ENCODE data around the gene SMU1. TPM values are rescaled to one million over a fixed set of nuclear protein-coding genes. Genes with fewer than 3 reads are reported as not detected.

SMU1 gene
- polyA plus RNA-seq, 1 donor = 20.6 TPM

DNA sequence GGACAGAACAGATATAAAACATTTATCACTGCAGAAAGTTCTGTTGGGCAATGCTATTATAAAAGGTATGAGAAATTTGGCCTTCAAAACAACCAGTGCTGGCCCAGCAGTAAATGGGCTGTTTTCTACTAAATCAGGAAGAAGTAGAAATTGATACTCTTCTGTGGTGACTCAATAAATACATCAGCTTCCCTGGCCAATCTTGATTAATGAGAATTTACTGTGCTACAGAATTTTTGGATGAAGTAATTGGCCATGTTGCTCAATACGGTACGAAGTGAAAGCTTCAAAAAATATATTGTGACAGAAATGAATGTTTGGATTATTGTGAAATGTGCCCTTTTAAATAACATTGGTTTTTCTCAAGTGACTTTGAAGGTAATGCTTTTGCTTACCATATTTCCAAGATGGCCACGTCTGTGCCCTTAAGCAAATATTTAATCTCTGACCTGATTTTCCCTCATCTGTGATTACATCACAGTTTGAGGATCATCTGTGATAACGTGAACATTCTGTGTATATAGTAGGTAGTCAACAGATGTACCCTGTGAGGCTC is 47.2 kb downstream of the SMU1 start:
- no peak overlapping the region for H3K4me3 ChIP-seq (ENCODE audit: low read length)
- DNase-seq = no peak
- no peaks in the 10 kb centered on the region for H3K9me3 ChIP-seq (ENCODE audit: control insufficient read depth, low read depth, low read length)
- peaks cover 63% of the 10 kb centered on the region for H3K36me3 ChIP-seq (ENCODE audit: control insufficient read depth, insufficient read depth, low read length)
- WGBS (ENCODE audit: insufficient coverage, low lambda C conversion rate) = 100% methylated on average over 2 of the region's 4 CpGs
- no peaks in the 10 kb centered on the region for H3K4me1 ChIP-seq (ENCODE audit: control insufficient read depth, insufficient read depth, low read length)
- H3K27ac ChIP-seq (ENCODE audit: low read length) = no peak overlapping the region
- H3K27me3 ChIP-seq (ENCODE audit: control insufficient read depth, insufficient read depth, low read length) = no peaks in the 10 kb centered on the region

DNA sequence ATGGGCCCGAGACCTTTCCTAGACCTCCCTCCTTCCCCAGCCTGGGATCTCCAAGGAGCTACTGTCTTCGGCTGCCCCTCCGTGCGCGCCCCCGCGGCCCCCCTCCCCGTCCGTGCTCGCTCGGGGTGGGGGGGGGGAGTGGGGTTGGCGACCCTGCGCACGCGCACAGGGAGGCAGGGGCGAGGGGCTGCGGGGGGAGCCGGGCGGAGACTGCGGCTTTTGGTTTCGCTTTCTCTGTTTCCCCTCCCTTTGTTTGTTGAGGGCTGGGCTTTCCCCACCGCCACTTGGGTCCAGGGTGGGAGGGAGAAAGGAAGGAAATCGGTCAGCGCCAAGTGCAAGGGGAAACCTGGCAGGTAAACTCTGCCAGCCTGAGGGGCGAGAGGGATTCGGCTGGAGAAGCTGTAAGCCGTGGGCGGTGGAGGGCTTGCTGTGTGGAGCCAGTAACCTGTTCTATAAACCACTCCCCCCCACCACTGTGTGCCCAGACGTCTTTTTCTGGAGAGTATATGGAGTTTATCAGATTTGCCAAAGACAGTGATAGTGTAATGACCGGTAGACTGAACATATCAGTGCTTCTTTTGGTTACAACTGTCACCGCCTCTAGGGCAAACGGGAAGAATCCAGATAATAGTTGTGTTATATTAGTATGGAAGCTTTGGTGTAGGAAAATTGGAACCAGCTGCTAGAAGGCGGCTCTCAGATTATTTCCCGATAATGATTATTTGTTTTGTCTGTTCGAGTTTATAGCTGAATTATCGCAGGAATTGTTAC is 50.7 kb downstream of the SMU1 start:
- Histone ChIP-seq H3K36me3 (ENCODE audit: control insufficient read depth, insufficient read depth, low read length) (peaks cover 34% of the 10 kb centered on the region), H3K27me3 (ENCODE audit: control insufficient read depth, insufficient read depth, low read length) (no peaks in the 10 kb centered on the region), H3K9me3 (ENCODE audit: control insufficient read depth, low read depth, low read length) (no peaks in the 10 kb centered on the region), H3K4me1 (ENCODE audit: control insufficient read depth, insufficient read depth, low read length) (peaks cover 7% of the 10 kb centered on the region), H3K4me3 (ENCODE audit: low read length) (peak overlapping the region; percentile 100), H3K27ac (ENCODE audit: low read length) (peak overlapping the region; percentile 100)
- peak; percentile 62 to 80 for DNase-seq
- 0% methylated on average over 3 of the region's 36 CpGs for WGBS (ENCODE audit: insufficient coverage, low lambda C conversion rate)

DNA sequence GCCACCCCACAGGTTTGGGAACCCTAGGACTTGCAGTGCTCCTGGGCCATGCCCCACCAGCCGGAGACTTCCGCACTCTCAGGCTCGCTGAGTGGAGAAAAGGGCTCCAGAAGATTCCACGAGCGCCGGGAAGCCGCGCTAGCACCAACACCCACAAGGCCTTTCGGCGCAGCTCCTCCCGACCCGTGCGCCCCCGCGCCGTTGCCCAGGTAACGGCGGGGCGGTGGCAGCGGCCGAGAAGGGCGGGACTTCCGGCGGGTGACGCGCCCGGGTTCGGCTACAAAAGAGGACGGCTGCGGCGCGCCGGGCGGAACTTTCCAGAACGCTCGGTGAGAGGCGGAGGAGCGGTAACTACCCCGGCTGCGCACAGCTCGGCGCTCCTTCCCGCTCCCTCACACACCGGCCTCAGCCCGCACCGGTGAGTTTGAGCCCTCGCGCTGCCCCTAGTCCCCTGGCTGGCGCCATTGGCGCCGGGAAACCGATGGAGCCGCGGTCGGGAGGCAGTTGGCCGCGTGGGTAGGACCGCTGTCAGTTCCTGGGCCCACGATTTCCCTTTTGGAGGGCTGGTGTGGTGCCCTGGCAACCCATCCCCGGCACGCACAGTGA is 51.4 kb downstream of the SMU1 start, which contains the start of gene DNAJA1:
Gene DNAJA1 (plus strand): TSS at position 308 of the 606 bp plus-strand sequence. CDS start 1,212 bp downstream, outside the sequence.
- WGBS (ENCODE audit: insufficient coverage, low lambda C conversion rate) = no CpG with 5 or more reads among the region's 61 CpGs
- no peaks in the 10 kb centered on the region for H3K9me3 ChIP-seq (ENCODE audit: control insufficient read depth, low read depth, low read length)
- peak within 1 kb of the TSS; percentile 100 for H3K27ac ChIP-seq (ENCODE audit: low read length)
- no peaks in the 10 kb centered on the region for H3K27me3 ChIP-seq (ENCODE audit: control insufficient read depth, insufficient read depth, low read length)
- DNase-seq = peak; percentile 97
- peaks cover 7% of the 10 kb centered on the region for H3K4me1 ChIP-seq (ENCODE audit: control insufficient read depth, insufficient read depth, low read length)
- peaks cover 32% of the 10 kb centered on the region for H3K36me3 ChIP-seq (ENCODE audit: control insufficient read depth, insufficient read depth, low read length)
- peak within 1 kb of the TSS; percentile 100 for H3K4me3 ChIP-seq (ENCODE audit: low read length)

DNA sequence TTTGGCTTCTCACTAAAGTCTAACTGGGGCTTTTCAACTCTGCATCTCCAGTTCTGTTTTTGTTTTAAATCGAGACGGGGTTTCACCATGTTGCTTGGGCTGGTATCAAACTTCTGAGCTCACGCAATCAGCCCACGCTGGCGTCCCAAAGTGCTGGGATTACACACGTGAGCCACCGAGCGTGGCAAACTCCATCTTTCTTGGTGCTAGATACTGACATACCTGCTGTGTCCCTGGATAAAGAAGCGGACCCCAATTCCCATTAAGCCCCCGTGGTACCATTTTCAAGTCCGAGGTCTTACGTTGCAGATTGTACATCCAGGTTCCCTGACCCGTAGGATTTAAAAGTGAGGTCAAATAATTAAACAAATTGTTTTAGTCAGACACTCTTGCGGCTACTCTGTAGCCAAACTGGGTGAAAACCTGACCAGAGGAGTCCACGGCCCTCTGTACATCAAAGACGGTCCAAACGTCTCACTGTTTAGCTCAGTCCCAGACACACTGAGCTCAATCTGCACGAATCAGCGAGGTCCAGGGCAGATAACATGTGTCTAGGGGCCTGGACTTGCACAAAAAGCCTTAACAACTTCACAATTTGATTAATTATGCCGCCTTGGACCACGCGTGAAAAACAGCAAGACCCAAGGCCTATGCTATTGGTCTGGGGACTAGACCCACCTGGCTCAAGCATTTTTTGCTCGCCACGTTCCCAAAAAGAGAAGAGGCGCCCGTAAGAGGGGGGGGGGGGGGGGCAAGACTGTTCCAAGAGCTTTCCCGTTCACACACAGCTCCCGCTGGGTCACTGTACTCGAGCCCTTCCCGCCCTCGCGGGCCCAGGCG is 52.1 kb downstream of the SMU1 start:
- Histone ChIP-seq H3K27me3 (ENCODE audit: control insufficient read depth, insufficient read depth, low read length) (no peaks in the 10 kb centered on the region), H3K36me3 (ENCODE audit: control insufficient read depth, insufficient read depth, low read length) (peaks cover 34% of the 10 kb centered on the region), H3K4me1 (ENCODE audit: control insufficient read depth, insufficient read depth, low read length) (peaks cover 7% of the 10 kb centered on the region), H3K27ac (ENCODE audit: low read length) (peak overlapping the region; percentile 100), H3K9me3 (ENCODE audit: control insufficient read depth, low read depth, low read length) (peaks cover 3% of the 10 kb centered on the region), H3K4me3 (ENCODE audit: low read length) (peak overlapping the region; percentile 100)
- WGBS (ENCODE audit: insufficient coverage, low lambda C conversion rate) = no CpG with 5 or more reads among the region's 33 CpGs
- no peak for DNase-seq

DNA sequence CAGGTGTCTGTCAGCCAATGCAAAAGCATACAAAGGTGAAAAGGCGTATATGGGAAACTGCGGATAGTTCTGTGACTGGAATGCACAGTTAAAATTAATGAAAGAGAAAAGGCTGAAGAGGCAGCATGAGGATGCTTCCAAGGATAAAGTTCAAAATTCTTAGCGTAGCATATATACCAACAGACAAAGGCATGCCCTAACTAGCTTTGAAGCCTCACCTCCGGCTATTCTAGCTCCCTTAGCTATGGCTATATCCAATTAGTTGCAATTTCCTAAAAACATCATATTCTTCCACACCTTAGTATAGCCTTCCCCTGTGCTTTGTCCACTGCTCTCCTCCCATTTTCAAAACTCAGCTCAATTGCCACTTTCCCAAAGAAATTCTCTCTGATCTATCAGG is 52.8 kb downstream of the SMU1 start:
- no peak overlapping the region for H3K27ac ChIP-seq (ENCODE audit: low read length)
- WGBS (ENCODE audit: insufficient coverage, low lambda C conversion rate) = 94% methylated on average over 2 of the region's 4 CpGs
- DNase-seq = no peak
- H3K27me3 ChIP-seq (ENCODE audit: control insufficient read depth, insufficient read depth, low read length) = no peaks in the 10 kb centered on the region
- no peak overlapping the region for H3K4me3 ChIP-seq (ENCODE audit: low read length)
- H3K36me3 ChIP-seq (ENCODE audit: control insufficient read depth, insufficient read depth, low read length) = peaks cover 28% of the 10 kb centered on the region
- peaks cover 3% of the 10 kb centered on the region for H3K9me3 ChIP-seq (ENCODE audit: control insufficient read depth, low read depth, low read length)
- H3K4me1 ChIP-seq (ENCODE audit: control insufficient read depth, insufficient read depth, low read length) = peaks cover 7% of the 10 kb centered on the region

DNA sequence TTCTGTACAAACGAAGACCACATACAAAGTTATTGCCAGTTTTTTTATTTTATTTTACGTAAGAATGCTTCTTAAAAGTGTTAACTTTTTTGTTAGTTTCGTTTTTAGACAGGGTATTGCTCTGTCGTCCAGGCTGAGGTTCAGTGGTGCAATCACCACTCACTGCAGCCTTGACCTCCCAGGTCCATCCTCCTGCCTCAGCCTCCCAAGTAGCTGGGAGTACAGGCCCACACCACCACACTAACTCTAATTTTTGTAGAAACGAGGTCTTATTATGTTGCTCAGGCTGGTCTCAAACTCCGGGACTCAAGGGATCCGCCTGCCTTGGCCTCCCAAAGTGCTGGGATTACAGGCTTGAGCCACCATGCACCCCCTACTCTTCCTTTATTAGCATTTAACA is 53.7 kb downstream of the SMU1 start:
- Histone ChIP-seq H3K36me3 (ENCODE audit: control insufficient read depth, insufficient read depth, low read length) (peaks cover 21% of the 10 kb centered on the region), H3K9me3 (ENCODE audit: control insufficient read depth, low read depth, low read length) (peaks cover 3% of the 10 kb centered on the region), H3K27ac (ENCODE audit: low read length) (no peak overlapping the region), H3K4me3 (ENCODE audit: low read length) (no peak overlapping the region), H3K4me1 (ENCODE audit: control insufficient read depth, insufficient read depth, low read length) (peaks cover 7% of the 10 kb centered on the region), H3K27me3 (ENCODE audit: control insufficient read depth, insufficient read depth, low read length) (no peaks in the 10 kb centered on the region)
- WGBS (ENCODE audit: insufficient coverage, low lambda C conversion rate) = 100% methylated on average over 1 of the region's 7 CpGs
- DNase-seq = no peak

DNA sequence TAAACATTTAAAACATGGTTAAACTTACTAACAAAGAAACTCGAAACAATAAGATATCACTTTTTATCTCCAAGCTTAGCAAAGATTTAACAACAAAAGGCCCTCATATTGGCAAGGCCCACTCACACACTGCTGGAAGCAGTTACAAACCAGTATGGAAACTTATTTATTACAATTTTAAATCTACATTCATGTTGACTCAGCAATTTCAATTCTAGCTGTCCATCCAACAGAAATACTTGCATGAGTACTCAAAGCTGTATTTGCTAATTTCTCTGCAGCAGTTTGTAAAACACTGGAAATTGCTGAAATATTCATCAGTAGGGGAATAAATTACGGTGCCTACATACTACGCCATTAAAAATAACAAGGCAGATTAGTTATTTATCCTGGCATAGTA is 54.2 kb downstream of the SMU1 start:
- Histone ChIP-seq H3K4me3 (ENCODE audit: low read length) (no peak overlapping the region), H3K27ac (ENCODE audit: low read length) (no peak overlapping the region), H3K27me3 (ENCODE audit: control insufficient read depth, insufficient read depth, low read length) (no peaks in the 10 kb centered on the region), H3K36me3 (ENCODE audit: control insufficient read depth, insufficient read depth, low read length) (peaks cover 16% of the 10 kb centered on the region), H3K9me3 (ENCODE audit: control insufficient read depth, low read depth, low read length) (peaks cover 3% of the 10 kb centered on the region), H3K4me1 (ENCODE audit: control insufficient read depth, insufficient read depth, low read length) (peaks cover 7% of the 10 kb centered on the region)
- no peak for DNase-seq
- 92% methylated on average over 3 of the region's 3 CpGs for WGBS (ENCODE audit: insufficient coverage, low lambda C conversion rate)

DNA sequence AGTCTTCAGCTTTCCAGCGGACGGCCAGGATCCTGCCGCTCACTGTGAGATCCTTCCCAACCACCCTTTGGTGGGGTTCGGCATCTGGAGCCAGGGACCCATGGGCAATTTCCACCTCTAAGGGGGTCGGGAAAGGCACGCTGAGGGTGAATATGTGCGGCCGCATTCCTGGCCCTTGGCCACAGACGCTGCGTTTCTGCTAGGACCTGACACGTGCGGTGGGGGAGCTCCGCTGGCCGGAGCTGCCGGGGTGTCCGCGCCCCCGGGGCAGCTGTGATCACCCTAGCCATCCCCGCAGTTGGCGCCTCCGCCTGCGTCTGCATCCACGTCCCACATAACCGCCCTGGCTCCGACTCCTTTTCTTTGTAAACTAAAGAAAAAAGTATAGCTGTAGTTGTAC is 56.7 kb downstream of the SMU1 start:
- no peak overlapping the region for H3K27ac ChIP-seq (ENCODE audit: low read length)
- H3K4me3 ChIP-seq (ENCODE audit: low read length) = no peak overlapping the region
- peaks cover 3% of the 10 kb centered on the region for H3K9me3 ChIP-seq (ENCODE audit: control insufficient read depth, low read depth, low read length)
- no CpG with 5 or more reads among the region's 25 CpGs for WGBS (ENCODE audit: insufficient coverage, low lambda C conversion rate)
- no peak for DNase-seq
- peaks cover 7% of the 10 kb centered on the region for H3K4me1 ChIP-seq (ENCODE audit: control insufficient read depth, insufficient read depth, low read length)
- H3K27me3 ChIP-seq (ENCODE audit: control insufficient read depth, insufficient read depth, low read length) = no peaks in the 10 kb centered on the region
- peaks cover 10% of the 10 kb centered on the region for H3K36me3 ChIP-seq (ENCODE audit: control insufficient read depth, insufficient read depth, low read length)

DNA sequence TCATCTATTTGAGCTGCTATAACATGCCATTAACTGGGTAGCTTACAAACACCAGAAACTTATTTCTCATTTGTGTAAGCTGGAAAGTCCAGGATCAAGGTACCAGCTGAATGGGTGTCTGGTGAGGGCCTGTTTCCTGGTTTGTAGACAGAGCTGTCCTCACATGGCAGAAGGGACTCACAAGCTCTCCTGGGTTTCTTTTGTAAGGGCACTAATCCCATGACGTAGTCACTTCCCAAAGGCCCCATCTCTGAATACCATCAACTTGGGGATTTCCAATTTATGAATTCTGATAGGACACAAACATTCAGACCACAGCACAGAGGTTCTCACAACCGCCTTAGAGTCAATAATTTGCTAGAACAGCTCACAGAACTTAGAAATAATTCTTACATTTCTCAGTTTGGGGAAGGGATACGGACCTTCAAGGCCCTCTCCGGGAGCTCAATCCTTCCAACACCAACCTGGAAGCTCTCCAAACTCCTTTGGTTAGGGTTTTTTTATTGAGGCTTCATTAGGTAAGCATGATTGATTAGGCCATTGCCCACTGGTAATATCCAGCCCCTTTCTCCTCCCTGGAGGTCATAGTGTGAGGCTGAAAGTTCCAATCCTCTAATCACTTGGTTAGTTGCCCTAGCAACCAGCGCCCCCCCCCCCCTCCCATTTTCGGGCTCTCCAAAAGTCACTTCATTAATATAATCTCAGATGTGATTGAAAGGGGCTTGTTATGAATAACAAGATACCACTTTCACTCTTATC is 59.0 kb downstream of the SMU1 start:
- H3K27ac ChIP-seq (ENCODE audit: low read length) = no peak overlapping the region
- peaks cover 10% of the 10 kb centered on the region for H3K36me3 ChIP-seq (ENCODE audit: control insufficient read depth, insufficient read depth, low read length)
- WGBS (ENCODE audit: insufficient coverage, low lambda C conversion rate) = no CpG with 5 or more reads among the region's 6 CpGs
- DNase-seq = no peak
- no peaks in the 10 kb centered on the region for H3K4me1 ChIP-seq (ENCODE audit: control insufficient read depth, insufficient read depth, low read length)
- no peak overlapping the region for H3K4me3 ChIP-seq (ENCODE audit: low read length)
- no peaks in the 10 kb centered on the region for H3K27me3 ChIP-seq (ENCODE audit: control insufficient read depth, insufficient read depth, low read length)
- H3K9me3 ChIP-seq (ENCODE audit: control insufficient read depth, low read depth, low read length) = peaks cover 3% of the 10 kb centered on the region
